GM18519 (cell line): ENCODE measurements around the gene UBQLN1.
"Not testable (repeated sequence)": the region's sequence is repeated elsewhere in the genome, so short reads cannot be mapped to it uniquely, and the experiment has no call there.

Source experiments
- ATAC-seq: cut with Tn5 transposase; IDR thresholded peaks from one replicate; pipeline ENCODE4 v1.9.1; 2021; ENCODE audit warnings: mild to moderate bottlenecking, moderate library complexity; ENCODE audit not compliant: unreplicated experiment, low FRiP score

Gene UBQLN1

GRCh38 chr9:83707768-83708514 is at the start of gene UBQLN1:
TSS of gene UBQLN1 (minus strand) at chr9:83707958. CDS start at chr9:83707679, 279 bp downstream.
- ATAC-seq = peak; percentile 43

- peak; percentile 76 for ATAC-seq
These were observed 46.7 kb upstream of the UBQLN1 start for GRCh38 chr9:83754383-83754977.

GRCh38 chr9:83749706-83750105 is 41.9 kb upstream of the UBQLN1 start:
- ATAC-seq = no peak

DNA sequence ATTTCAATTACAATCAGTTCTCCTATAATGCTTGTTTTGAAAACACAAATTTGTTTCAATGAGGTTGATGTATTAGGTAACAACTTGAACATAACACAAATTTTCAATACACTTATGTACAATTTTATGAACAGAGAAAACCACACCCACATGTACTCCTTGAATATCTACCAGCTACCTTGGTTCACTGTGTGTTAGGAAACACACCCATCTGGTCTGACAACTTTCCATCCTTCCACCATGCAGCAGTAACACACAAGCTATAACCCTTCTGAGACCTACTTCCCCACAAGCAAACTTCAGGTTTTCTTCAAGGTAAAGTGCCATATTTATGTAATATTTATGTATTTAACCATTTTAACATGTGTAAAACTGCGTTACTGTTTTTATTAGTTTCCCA is 36.4 kb upstream of the UBQLN1 start:
- ATAC-seq = no peak

DNA sequence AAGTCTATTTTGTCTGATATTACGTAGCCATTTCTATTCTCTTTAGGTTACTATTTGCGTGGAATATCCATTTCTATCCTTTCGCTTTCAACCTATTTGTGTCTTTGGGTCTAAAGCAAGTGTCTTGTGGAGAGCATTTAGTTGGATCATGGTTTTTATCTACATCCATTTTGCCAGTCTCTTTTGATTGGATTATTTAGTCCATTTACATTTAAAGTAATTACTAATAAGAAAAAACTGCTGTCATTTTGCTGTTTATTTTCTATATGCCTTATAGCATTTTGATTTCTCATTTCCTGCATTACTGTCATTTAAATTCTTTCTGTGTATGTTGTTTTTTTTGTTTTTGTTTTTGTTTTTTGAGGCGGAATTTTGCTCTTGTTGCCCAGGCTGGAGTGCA is 26.0 kb upstream of the UBQLN1 start:
- ATAC-seq = no peak

GRCh38 chr9:83728591-83729368 is 21.0 kb upstream of the UBQLN1 start:
- not testable (repeated sequence) for ATAC-seq

DNA sequence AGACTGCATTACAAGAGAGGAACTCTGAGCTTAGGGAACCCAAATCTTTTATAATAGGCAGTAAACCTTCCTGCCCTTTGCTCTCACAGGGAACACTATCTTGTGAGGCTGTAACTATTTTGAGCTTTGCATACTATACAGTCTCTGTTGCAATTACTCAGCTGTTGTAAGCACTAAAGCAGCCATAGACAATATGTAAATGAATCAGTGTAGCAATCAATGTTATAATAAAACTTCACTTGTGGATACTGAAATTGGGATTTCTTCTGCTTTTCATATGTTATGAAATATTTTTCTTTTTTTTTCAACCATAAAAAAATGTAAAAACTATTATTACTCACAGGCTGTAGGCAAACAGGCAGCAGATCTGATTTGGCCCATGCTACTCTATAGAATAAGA is 16.7 kb upstream of the UBQLN1 start:
- ATAC-seq = no peak

DNA sequence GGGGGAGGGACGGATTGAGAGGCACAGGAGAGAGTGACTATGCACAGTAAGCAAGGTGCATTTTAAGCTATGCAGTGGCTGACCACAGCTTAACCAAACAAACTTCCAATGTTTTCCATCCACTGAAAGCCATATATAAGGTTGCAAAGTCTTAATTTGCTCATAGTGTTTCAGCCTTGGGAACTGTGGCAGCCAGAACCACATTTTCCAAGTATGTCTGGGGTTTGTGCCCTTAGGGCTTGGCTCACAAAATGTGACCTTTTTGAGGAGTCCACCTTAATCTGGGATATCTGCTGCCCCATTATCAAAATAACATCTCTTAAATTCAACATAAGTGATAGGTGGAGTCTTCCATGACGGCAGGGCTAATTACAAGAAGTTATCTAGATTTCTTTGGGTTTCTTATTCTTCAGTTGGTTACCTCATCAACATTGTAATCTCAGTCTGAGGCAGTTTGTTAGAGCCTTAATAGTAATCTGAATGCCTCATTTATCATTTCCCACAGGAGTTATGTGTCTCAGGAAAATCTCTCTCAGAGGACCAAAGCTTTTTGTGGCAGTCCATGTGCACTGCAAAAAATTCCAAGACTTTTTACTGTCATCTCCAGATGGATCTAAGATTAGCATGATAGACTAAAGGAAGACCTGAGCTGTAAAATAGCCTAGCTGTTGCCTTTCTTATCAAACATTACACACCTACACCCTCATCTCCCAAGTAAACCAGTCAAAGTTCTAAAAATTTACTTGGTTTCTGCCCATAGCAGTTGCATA is 15.2 kb upstream of the UBQLN1 start:
- ATAC-seq = no peak

DNA sequence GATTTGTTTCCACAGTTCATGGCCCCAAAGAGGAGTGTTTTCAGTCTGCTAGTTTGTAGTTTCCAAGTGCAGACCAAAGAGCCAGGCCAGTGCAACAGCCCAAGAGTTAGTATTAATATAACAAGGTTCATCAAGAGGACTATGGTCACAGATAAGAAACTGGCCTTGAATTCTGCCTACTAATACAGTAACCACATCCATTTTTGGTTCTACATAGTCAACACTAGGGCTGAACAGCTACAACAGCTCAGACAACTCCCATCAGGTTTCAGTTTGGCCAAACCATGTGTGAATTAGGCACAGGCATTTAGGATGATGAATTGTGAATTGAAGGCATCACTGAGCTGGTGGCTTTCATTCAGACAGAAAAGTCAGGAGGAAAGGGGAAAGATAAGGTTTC is 13.8 kb upstream of the UBQLN1 start:
- ATAC-seq = no peak

GRCh38 chr9:83715794-83716193 is 8.0 kb upstream of the UBQLN1 start:
- no peak for ATAC-seq

- ATAC-seq = no peak
These were observed 7.5 kb upstream of the UBQLN1 start for GRCh38 chr9:83715221-83715620.

- peak; percentile 48 for ATAC-seq
These were observed 6.6 kb upstream of the UBQLN1 start for GRCh38 chr9:83714329-83714728.

GRCh38 chr9:83708515-83709158 is 879 bp upstream of the UBQLN1 start:
- peak; percentile 41 for ATAC-seq

DNA sequence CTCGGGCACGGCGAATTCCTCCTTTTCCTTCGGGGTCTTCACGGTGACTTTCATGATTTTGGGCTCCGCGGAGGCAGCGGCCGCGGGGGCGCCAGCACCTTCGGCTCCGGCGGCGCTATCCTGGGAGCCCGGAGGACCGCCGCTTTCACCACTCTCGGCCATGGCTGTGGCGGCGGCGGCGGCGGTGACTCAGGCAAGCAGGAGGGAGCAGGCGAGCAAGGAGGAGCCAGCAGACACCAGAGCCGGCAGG is 315 bp downstream of the UBQLN1 start:
- peak; percentile 17 for ATAC-seq

GRCh38 chr9:83706676-83707517 is 861 bp downstream of the UBQLN1 start:
- ATAC-seq = no peak

- ATAC-seq = not testable (repeated sequence)
These were observed 2.5 kb downstream of the UBQLN1 start for GRCh38 chr9:83705219-83705651.

- no peak for ATAC-seq
These were observed 6.0 kb downstream of the UBQLN1 start for GRCh38 chr9:83701769-83702168.

GRCh38 chr9:83701286-83701685 is 6.5 kb downstream of the UBQLN1 start:
- ATAC-seq = no peak

DNA sequence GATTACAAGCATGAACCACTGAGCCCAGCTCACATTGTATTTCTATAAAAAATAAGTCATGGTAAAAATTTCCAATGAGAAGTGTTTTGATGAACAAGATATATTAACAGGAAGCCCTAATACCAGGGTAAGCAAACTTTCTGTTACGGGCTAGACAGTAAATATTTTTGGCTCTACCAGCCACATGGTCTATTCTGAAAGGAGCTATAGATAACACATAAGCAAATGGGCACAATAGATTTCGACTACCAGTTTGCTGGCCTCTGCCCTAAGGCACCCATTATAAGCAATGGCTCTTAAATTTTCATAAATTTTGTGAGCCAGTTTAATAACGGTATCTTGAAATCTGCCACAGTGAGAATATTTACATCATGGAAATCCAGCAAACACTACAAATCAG is 8.1 kb downstream of the UBQLN1 start:
- ATAC-seq = no peak
